DND-41 (cell line): ENCODE data around the gene MTA3.

Experiments
- CTCF ChIP-seq: IDR thresholded peaks from 2 replicates; pipeline ENCODE4 v1.5.1; 2012; ENCODE audit warnings: borderline replicate concordance, low read length, moderate library complexity, mild to moderate bottlenecking; ENCODE audit not compliant: poor library complexity, severe bottlenecking; ENCODE audit errors: extremely low read depth
- EZH2 ChIP-seq: IDR thresholded peaks from 3 replicates; pipeline ENCODE4 v1.6.1; 2012; ENCODE audit warnings: borderline replicate concordance, low read depth, mild to moderate bottlenecking, moderate library complexity, low read length, inconsistent platforms; ENCODE audit not compliant: severe bottlenecking

DNA sequence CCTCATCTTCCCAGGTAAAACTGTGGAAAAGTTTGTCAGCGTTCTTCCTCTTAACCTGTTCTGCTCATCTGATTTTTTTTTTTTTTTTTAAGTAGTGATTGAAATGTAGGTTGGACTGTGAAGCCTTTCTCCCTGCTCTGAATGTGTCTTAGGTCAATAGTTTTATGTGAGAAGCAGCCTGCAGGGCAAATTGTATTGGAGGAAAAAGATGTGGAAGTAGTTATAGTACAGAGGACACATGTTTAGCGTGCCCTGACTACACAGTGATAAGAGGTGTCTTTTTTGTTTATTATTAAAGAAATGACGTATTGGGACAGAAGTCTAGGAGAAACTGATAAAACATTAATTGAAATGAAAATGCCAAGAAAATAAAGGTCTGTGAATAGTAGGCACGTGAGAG lies 1.5 kb downstream of the MTA3 start:
- TF ChIP-seq CTCF, result no peak
- TF ChIP-seq EZH2, result no peak
